Fibroblast of the aortic adventitia (primary cell): ENCODE measurements around the gene DCC. TPM values are rescaled to one million over a fixed set of nuclear protein-coding genes. Genes with fewer than 3 reads are reported as not detected.

ENCODE experiments used
- DNase-seq: peaks from one replicate; pipeline ENCODE4 v3.0.0-alpha.2; 2010; ENCODE audit warnings: low read depth
- H3K4me3 ChIP-seq: 2 replicates; pipeline ENCODE4 v1.5.1; 2011; ENCODE audit warnings: low read depth, mild to moderate bottlenecking, control low read depth, low read length, moderate library complexity
- CTCF ChIP-seq: IDR thresholded peaks from 2 replicates; pipeline ENCODE4 v1.5.1; 2011; ENCODE audit warnings: mild to moderate bottlenecking, low read length, control low read depth, inconsistent platforms; ENCODE audit not compliant: insufficient read depth
- total RNA-seq: library from RNA; depleted of rRNA; stranded (reverse); fragments of >200 nt; gene quantifications from 2 replicates; pipeline ENCODE4 v1.2.3, GENCODE V29; 2012; ENCODE audit warnings: low replicate concordance

DCC gene
- total RNA-seq, 1 donor = 0.09 TPM

- TF ChIP-seq CTCF = no peak
- no peak for DNase-seq
- H3K4me3 ChIP-seq = no peak overlapping the region
Measured at GRCh38 chr18:53268455-53268854, 928.5 kb downstream of the DCC start.

- TF ChIP-seq CTCF = no peak
- no peak overlapping the region for H3K4me3 ChIP-seq
- no peak for DNase-seq
Measured at GRCh38 chr18:53281406-53281805, 941.4 kb downstream of the DCC start.

GRCh38 chr18:53283708-53284107 lies 943.7 kb downstream of the DCC start:
- H3K4me3 ChIP-seq = no peak overlapping the region
- DNase-seq = no peak
- no peak for TF ChIP-seq CTCF

- no peak overlapping the region for H3K4me3 ChIP-seq
- no peak for TF ChIP-seq CTCF
- no peak for DNase-seq
Measured at GRCh38 chr18:53305461-53305860, 965.5 kb downstream of the DCC start.

GRCh38 chr18:53319628-53320027 lies 979.6 kb downstream of the DCC start:
- TF ChIP-seq CTCF = no peak
- no peak for DNase-seq
- H3K4me3 ChIP-seq = no peak overlapping the region

- no peak for TF ChIP-seq CTCF
- no peak overlapping the region for H3K4me3 ChIP-seq
- DNase-seq = no peak
Measured at GRCh38 chr18:53322163-53322562, 982.2 kb downstream of the DCC start.

GRCh38 chr18:53324353-53324752 lies 984.4 kb downstream of the DCC start:
- no peak for DNase-seq
- no peak overlapping the region for H3K4me3 ChIP-seq
- no peak for TF ChIP-seq CTCF
